ENCODE data around the gene BABAM2. TPM values are rescaled to one million over a fixed set of nuclear protein-coding genes. Genes with fewer than 3 reads are reported as not detected.
"Not testable (repeated sequence)": the region's sequence is repeated elsewhere in the genome, so short reads cannot be mapped to it uniquely, and the experiment has no call there.

BABAM2 gene
- total RNA-seq, 1 donor from 2014 or later: 28.5 TPM

DNA sequence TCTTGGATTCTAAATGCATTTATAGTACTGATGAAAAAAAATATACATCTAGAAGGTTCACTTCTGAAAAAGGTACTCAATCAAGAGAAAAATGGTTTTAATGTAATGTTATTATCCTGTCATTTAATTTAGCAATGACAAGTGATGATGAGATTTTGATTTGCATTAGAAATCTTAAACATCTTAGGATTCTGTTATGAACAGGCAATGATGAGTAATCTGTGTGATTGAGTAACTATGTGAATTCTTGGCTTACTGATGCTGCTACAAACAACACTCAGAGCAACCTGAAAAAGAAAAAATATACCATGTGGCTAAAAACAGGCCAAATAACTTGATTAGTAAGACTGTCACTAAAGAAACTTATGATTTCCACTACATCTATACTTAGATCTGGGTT is 30.4 kb upstream of the BABAM2 start:
- TF ChIP-seq EZH2 (IDR thresholded peaks at IDR 0.05; ENCODE audit: insufficient read depth, low read length): no peak
- TF ChIP-seq, protein P1, sequence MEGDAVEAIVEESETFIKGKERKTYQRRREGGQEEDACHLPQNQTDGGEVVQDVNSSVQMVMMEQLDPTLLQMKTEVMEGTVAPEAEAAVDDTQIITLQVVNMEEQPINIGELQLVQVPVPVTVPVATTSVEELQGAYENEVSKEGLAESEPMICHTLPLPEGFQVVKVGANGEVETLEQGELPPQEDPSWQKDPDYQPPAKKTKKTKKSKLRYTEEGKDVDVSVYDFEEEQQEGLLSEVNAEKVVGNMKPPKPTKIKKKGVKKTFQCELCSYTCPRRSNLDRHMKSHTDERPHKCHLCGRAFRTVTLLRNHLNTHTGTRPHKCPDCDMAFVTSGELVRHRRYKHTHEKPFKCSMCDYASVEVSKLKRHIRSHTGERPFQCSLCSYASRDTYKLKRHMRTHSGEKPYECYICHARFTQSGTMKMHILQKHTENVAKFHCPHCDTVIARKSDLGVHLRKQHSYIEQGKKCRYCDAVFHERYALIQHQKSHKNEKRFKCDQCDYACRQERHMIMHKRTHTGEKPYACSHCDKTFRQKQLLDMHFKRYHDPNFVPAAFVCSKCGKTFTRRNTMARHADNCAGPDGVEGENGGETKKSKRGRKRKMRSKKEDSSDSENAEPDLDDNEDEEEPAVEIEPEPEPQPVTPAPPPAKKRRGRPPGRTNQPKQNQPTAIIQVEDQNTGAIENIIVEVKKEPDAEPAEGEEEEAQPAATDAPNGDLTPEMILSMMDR (IDR thresholded peaks at IDR 0.05; ENCODE audit: insufficient read depth, low read depth, low read length): no peak
- Histone ChIP-seq H3K27ac (ENCODE audit: low read depth, low read length) (no peak overlapping the region), H3K4me2 (ENCODE audit: low read length) (no peak overlapping the region), H3K4me3 (ENCODE audit: insufficient read depth, low read depth, low read length) (no peak overlapping the region), H3K27me3 (ENCODE audit: insufficient read depth, low read length) (no peaks in the 10 kb centered on the region), H3K36me3 (ENCODE audit: insufficient read depth, low read length) (no peaks in the 10 kb centered on the region), H4K20me1 (ENCODE audit: insufficient read depth, low read length) (no peaks in the 10 kb centered on the region), H3K79me2 (ENCODE audit: insufficient read depth, low read length) (no peaks in the 10 kb centered on the region), H2AFZ (ENCODE audit: low read depth, low read length) (no peak overlapping the region), H3K9ac (ENCODE audit: low read length) (no peak overlapping the region), H3K4me1 (ENCODE audit: insufficient read depth, low read length) (peaks cover 18% of the 10 kb centered on the region), H3K9me3 (ENCODE audit: insufficient read depth, low read depth, low read length) (no peaks in the 10 kb centered on the region)
- Mint-ChIP-seq H3K4me3 (ENCODE audit: unreplicated experiment) (no peak overlapping the region), H3K27ac (ENCODE audit: unreplicated experiment) (peak overlapping the region; percentile 3), H3K36me3 (ENCODE audit: low read depth, unreplicated experiment) (peaks cover 2% of the 10 kb centered on the region), H3K4me1 (ENCODE audit: low read depth, unreplicated experiment) (peaks cover 11% of the 10 kb centered on the region), H3K9me3 (ENCODE audit: unreplicated experiment) (peaks cover 7% of the 10 kb centered on the region), H3K27me3 (ENCODE audit: low read depth, unreplicated experiment) (no peaks in the 10 kb centered on the region)
- FAIRE-seq: peak; percentile 20
- DNase-seq (ENCODE audit: low read depth): peak; percentile 81

DNA sequence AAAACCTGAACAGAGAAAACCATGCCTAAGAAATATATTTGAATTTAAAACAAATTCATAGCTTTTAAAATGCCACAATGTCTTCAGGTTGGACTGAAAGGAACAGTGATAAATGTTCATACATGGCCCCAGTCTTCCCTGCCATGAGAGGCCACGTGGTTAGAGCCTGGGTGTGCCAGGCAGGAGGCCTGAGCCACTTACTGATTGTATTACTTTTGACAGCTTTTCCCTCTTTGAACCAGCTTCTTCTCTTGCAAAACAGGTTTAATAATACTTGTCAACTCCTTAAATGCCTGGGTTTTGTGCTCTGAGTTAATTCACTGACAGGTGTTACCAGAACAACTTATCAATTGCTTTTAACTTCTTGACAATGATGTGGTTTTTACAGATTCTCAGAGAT is 27.4 kb upstream of the BABAM2 start:
- no peak overlapping the region for H3K9ac ChIP-seq (ENCODE audit: low read length)
- H3K27ac ChIP-seq (ENCODE audit: low read depth, low read length): no peak overlapping the region
- H4K20me1 ChIP-seq (ENCODE audit: insufficient read depth, low read length): no peaks in the 10 kb centered on the region
- no peak overlapping the region for H3K27ac Mint-ChIP-seq (ENCODE audit: unreplicated experiment)
- no peaks in the 10 kb centered on the region for H3K9me3 ChIP-seq (ENCODE audit: insufficient read depth, low read depth, low read length)
- H3K27me3 ChIP-seq (ENCODE audit: insufficient read depth, low read length): no peaks in the 10 kb centered on the region
- H3K4me1 Mint-ChIP-seq (ENCODE audit: low read depth, unreplicated experiment): peaks cover 8% of the 10 kb centered on the region
- H3K4me3 Mint-ChIP-seq (ENCODE audit: unreplicated experiment): no peak overlapping the region
- H3K27me3 Mint-ChIP-seq (ENCODE audit: low read depth, unreplicated experiment): no peaks in the 10 kb centered on the region
- no peak for FAIRE-seq
- H3K36me3 ChIP-seq (ENCODE audit: insufficient read depth, low read length): no peaks in the 10 kb centered on the region
- H3K9me3 Mint-ChIP-seq (ENCODE audit: unreplicated experiment): no peaks in the 10 kb centered on the region
- no peak overlapping the region for H3K4me3 ChIP-seq (ENCODE audit: insufficient read depth, low read depth, low read length)
- H3K4me1 ChIP-seq (ENCODE audit: insufficient read depth, low read length): no peaks in the 10 kb centered on the region
- TF ChIP-seq EZH2 (IDR thresholded peaks at IDR 0.05; ENCODE audit: insufficient read depth, low read length): no peak
- TF ChIP-seq, protein P1 (IDR thresholded peaks at IDR 0.05; ENCODE audit: insufficient read depth, low read depth, low read length): no peak
- peaks cover 2% of the 10 kb centered on the region for H3K36me3 Mint-ChIP-seq (ENCODE audit: low read depth, unreplicated experiment)
- no peak overlapping the region for H3K4me2 ChIP-seq (ENCODE audit: low read length)
- no peak for DNase-seq (ENCODE audit: low read depth)
- no peak overlapping the region for H2AFZ ChIP-seq (ENCODE audit: low read depth, low read length)
- no peaks in the 10 kb centered on the region for H3K79me2 ChIP-seq (ENCODE audit: insufficient read depth, low read length)

DNA sequence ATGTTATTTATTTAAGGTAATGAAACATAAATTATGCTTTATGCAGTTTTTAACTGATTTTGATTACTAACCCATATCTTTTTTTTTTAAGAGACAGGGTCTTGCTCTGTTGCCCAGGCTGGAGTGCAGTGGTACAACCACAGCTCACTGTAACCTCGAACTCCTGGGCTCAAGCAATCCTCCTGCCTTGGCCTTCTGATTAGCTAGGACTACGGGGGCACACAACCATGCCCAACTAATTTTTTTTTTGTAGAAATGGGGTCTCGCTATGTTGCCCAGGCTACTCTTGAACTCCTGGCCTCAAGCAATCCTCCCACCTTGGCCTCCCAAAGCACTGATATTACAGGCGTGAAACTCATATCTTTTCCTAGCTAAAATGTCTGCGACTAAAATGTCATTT is 26.6 kb upstream of the BABAM2 start:
- not testable (repeated sequence) for H3K79me2 ChIP-seq (ENCODE audit: insufficient read depth, low read length); H3K4me1 Mint-ChIP-seq (ENCODE audit: low read depth, unreplicated experiment); DNase-seq (ENCODE audit: low read depth); H2AFZ ChIP-seq (ENCODE audit: low read depth, low read length); H3K36me3 Mint-ChIP-seq (ENCODE audit: low read depth, unreplicated experiment); H3K4me3 Mint-ChIP-seq (ENCODE audit: unreplicated experiment); H3K27me3 Mint-ChIP-seq (ENCODE audit: low read depth, unreplicated experiment); H3K9me3 Mint-ChIP-seq (ENCODE audit: unreplicated experiment); H3K9me3 ChIP-seq (ENCODE audit: insufficient read depth, low read depth, low read length); H4K20me1 ChIP-seq (ENCODE audit: insufficient read depth, low read length); FAIRE-seq; H3K9ac ChIP-seq (ENCODE audit: low read length); H3K4me3 ChIP-seq (ENCODE audit: insufficient read depth, low read depth, low read length); H3K27ac Mint-ChIP-seq (ENCODE audit: unreplicated experiment); H3K27ac ChIP-seq (ENCODE audit: low read depth, low read length); H3K36me3 ChIP-seq (ENCODE audit: insufficient read depth, low read length); H3K4me1 ChIP-seq (ENCODE audit: insufficient read depth, low read length); H3K27me3 ChIP-seq (ENCODE audit: insufficient read depth, low read length); H3K4me2 ChIP-seq (ENCODE audit: low read length)
